Measurements from ENCODE around the gene CLRN3.

CLRN3 gene

GRCh38 chr10:127872011-127872761 is 20.6 kb downstream of the CLRN3 start:
- TF ChIP-seq SIN3A (IDR thresholded peaks at IDR 0.05; ENCODE audit: borderline replicate concordance, insufficient read depth, low read length) (no peak), TAF1 (IDR thresholded peaks at IDR 0.05; ENCODE audit: borderline replicate concordance, insufficient read depth, low read length) (no peak), FOXP2 (optimal IDR thresholded peaks at IDR 0.05; ENCODE audit: borderline replicate concordance, extremely low read depth, extremely low read length, insufficient read depth) (no peak)
- TF ChIP-seq, protein P1, sequence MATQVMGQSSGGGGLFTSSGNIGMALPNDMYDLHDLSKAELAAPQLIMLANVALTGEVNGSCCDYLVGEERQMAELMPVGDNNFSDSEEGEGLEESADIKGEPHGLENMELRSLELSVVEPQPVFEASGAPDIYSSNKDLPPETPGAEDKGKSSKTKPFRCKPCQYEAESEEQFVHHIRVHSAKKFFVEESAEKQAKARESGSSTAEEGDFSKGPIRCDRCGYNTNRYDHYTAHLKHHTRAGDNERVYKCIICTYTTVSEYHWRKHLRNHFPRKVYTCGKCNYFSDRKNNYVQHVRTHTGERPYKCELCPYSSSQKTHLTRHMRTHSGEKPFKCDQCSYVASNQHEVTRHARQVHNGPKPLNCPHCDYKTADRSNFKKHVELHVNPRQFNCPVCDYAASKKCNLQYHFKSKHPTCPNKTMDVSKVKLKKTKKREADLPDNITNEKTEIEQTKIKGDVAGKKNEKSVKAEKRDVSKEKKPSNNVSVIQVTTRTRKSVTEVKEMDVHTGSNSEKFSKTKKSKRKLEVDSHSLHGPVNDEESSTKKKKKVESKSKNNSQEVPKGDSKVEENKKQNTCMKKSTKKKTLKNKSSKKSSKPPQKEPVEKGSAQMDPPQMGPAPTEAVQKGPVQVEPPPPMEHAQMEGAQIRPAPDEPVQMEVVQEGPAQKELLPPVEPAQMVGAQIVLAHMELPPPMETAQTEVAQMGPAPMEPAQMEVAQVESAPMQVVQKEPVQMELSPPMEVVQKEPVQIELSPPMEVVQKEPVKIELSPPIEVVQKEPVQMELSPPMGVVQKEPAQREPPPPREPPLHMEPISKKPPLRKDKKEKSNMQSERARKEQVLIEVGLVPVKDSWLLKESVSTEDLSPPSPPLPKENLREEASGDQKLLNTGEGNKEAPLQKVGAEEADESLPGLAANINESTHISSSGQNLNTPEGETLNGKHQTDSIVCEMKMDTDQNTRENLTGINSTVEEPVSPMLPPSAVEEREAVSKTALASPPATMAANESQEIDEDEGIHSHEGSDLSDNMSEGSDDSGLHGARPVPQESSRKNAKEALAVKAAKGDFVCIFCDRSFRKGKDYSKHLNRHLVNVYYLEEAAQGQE (IDR thresholded peaks at IDR 0.05; ENCODE audit: insufficient read depth in 1 of 2, low read depth in 2 of 2, low read length in 2 of 2), result no peak

GRCh38 chr10:127871631-127872010 is 21.1 kb downstream of the CLRN3 start:
- no peak for TF ChIP-seq SIN3A (IDR thresholded peaks at IDR 0.05; ENCODE audit: borderline replicate concordance, insufficient read depth, low read length)
- TF ChIP-seq POLR2AphosphoS5 (IDR thresholded peaks at IDR 0.05; ENCODE audit: low read depth, low read length), result no peak
- TF ChIP-seq, protein P1 (IDR thresholded peaks at IDR 0.05; ENCODE audit: insufficient read depth in 1 of 2, low read depth in 2 of 2, low read length in 2 of 2), result no peak
- TF ChIP-seq TAF1 (IDR thresholded peaks at IDR 0.05; ENCODE audit: borderline replicate concordance, insufficient read depth, low read length), result no peak
- TF ChIP-seq FOXP2 (optimal IDR thresholded peaks at IDR 0.05; ENCODE audit: borderline replicate concordance, extremely low read depth, extremely low read length, insufficient read depth), result no peak

GRCh38 chr10:127869329-127869728 is 23.4 kb downstream of the CLRN3 start:
- TF ChIP-seq, protein P1 (IDR thresholded peaks at IDR 0.05; ENCODE audit: insufficient read depth in 1 of 2, low read depth in 2 of 2, low read length in 2 of 2), result no peak
- TF ChIP-seq TAF1 (IDR thresholded peaks at IDR 0.05; ENCODE audit: borderline replicate concordance, insufficient read depth, low read length), result no peak
- TF ChIP-seq POLR2AphosphoS5 (IDR thresholded peaks at IDR 0.05; ENCODE audit: low read depth, low read length), result no peak
- no peak for TF ChIP-seq SIN3A (IDR thresholded peaks at IDR 0.05; ENCODE audit: borderline replicate concordance, insufficient read depth, low read length)
- no peak for TF ChIP-seq FOXP2 (optimal IDR thresholded peaks at IDR 0.05; ENCODE audit: borderline replicate concordance, extremely low read depth, extremely low read length, insufficient read depth)

DNA sequence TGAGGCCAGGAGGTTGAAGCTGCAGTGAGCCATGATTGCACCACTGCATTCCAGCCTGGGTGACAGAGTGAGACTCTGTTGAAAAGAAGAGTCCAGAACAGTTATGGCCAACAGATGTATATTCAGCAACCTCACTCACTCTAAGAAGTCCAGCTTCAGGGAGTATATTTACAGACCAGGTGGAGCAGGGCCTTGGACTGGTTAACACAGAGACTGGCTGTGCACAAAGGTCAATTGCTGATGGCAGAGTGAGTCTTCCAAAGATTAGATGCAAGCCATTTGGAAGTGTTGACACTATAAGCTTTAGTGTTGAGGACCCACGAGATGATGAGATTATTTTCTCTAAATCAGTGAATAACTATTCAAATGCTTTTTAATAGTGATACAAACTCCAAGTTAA is 24.9 kb downstream of the CLRN3 start:
- TF ChIP-seq POLR2AphosphoS5 (IDR thresholded peaks at IDR 0.05; ENCODE audit: low read depth, low read length) (no peak), FOXP2 (optimal IDR thresholded peaks at IDR 0.05; ENCODE audit: borderline replicate concordance, extremely low read depth, extremely low read length, insufficient read depth) (no peak), SIN3A (IDR thresholded peaks at IDR 0.05; ENCODE audit: borderline replicate concordance, insufficient read depth, low read length) (no peak), TAF1 (IDR thresholded peaks at IDR 0.05; ENCODE audit: borderline replicate concordance, insufficient read depth, low read length) (no peak)
- TF ChIP-seq, protein P1 (IDR thresholded peaks at IDR 0.05; ENCODE audit: insufficient read depth in 1 of 2, low read depth in 2 of 2, low read length in 2 of 2), result no peak

Data from PFSK-1 (cell line).